ENCODE data around the gene MDFI. TPM values are rescaled to one million over a fixed set of nuclear protein-coding genes. Genes with fewer than 3 reads are reported as not detected.

MDFI gene
- total and polyA plus RNA-seq, 9 of the 15 experiments (the other 6 are each of a cell fraction or from before 2014, with no cell fraction given) = not detected

DNA sequence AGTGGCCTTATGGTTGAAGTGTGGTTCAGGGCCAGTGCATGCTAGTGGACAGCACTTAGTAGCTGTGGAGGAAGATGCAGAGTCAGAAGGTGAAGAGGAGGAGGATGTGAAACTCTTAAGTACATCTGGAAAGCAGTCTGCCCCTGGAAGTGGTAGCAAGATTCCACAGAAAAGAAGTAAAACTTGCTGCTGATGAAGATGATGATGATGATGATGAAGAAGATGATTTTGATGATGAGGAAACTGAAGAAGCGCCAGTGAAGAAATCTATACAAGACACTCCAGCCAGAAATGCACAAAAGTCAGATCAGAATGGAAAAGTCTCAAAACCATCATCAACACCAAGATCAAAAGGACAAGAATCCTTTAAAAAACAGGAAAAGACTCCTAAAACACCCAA lies 28.9 kb downstream of the MDFI start:
- TF ChIP-seq ZNF668 (CRISPR knock-in tag; IDR thresholded peaks at IDR 0.05) = no peak
- FAIRE-seq = no peak
- intact Hi-C loops (cut with micrococcal nuclease) (no loop called here), in situ Hi-C loops (cut with MboI) (no loop called here)
- H3K27me3 ChIP-seq (ENCODE audit: control insufficient read depth in 2 of 2, insufficient read depth in 2 of 2, low read length in 2 of 2) = peaks cover 15 to 31% of the 10 kb centered on the region in 2 experiments; a peak in 4 of 5 replicates
- no peaks in the 10 kb centered on the region for H4K20me1 ChIP-seq (replicated peaks; ENCODE audit: control insufficient read depth, insufficient read depth, low read length)
- DNase-seq (ENCODE audit: extremely low read depth in 1 of 4, low spot score in 3 of 4) = no peak
- H2AFZ ChIP-seq (ENCODE audit: low read depth, low read length) = no peak overlapping the region
- H3K4me1 ChIP-seq (replicated peaks in 1 of 2; ENCODE audit: control insufficient read depth in 2 of 2, insufficient read depth in 2 of 2, low read length in 2 of 2) = no peaks in the 10 kb centered on the region
- H3K9ac ChIP-seq (ENCODE audit: insufficient read depth in 1 of 2, low read depth in 2 of 2, low read length in 2 of 2) = no peak overlapping the region
- POLR2A ChIA-PET = no interaction called here
- no peaks in the 10 kb centered on the region for H3K79me2 ChIP-seq (ENCODE audit: control insufficient read depth, insufficient read depth, low read length)
- no peak overlapping the region for H3K4me3 ChIP-seq
- 0% methylated on average over 1 of the region's 1 CpG for WGBS (ENCODE audit: insufficient coverage, low coverage, missing lambda C conversion rate)
- no peaks in the 10 kb centered on the region for H3K9me3 ChIP-seq (replicated peaks; ENCODE audit: control insufficient read depth, insufficient read depth, low read depth, low read length)
- CTCF ChIA-PET (ENCODE audit: low intra/inter-chr PET ratio) = interaction anchor here (0.6 to 0.7 kb wide), 2 partner anchors 10 to 655 kb away, joined by 3 to 7 read pairs; no protein-coding TSS in a partner anchor
- no peaks in the 10 kb centered on the region for H3K9me1 ChIP-seq (ENCODE audit: control insufficient read depth, insufficient read depth, low read length)
- no TSS peak for BruUV-seq (replicated peaks)
- H3K4me2 ChIP-seq (ENCODE audit: insufficient read depth, low read length) = no peak overlapping the region
- no peaks in the 10 kb centered on the region for H3K36me3 ChIP-seq (ENCODE audit: control insufficient read depth, insufficient read depth, low read length)
- no peak overlapping the region for H3K27ac ChIP-seq (ENCODE audit: extremely low read depth, low read depth, low read length)
- ATAC-seq = no peak

DNA sequence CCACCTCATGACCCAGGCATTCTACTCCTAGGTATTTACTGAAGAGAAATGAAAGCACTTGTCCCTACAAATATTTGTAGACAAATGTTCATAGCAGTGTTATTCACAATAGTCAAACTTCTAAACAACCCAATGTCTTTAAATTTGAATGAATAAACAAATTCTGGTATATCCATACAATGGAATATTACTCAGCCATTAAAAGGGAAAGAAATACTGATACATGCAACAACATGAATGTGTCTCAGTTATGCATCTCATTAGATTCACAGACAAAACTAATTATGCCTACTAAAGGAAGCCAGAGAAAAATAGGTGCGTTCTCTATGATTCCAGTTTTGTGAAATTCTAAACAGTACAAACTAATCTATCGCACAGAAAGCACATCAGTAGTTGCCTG lies 30.7 kb downstream of the MDFI start:
- no peaks in the 10 kb centered on the region for H3K36me3 ChIP-seq (ENCODE audit: control insufficient read depth, insufficient read depth, low read length)
- peaks cover 23 to 37% of the 10 kb centered on the region in 2 experiments; a peak in 4 of 5 replicates for H3K27me3 ChIP-seq (ENCODE audit: control insufficient read depth in 2 of 2, insufficient read depth in 2 of 2, low read length in 2 of 2)
- in situ Hi-C loops (cut with MboI) (no loop called here), intact Hi-C loops (cut with micrococcal nuclease) (no loop called here)
- WGBS (ENCODE audit: insufficient coverage, low coverage, missing lambda C conversion rate) = 0% methylated on average over 2 of the region's 2 CpGs
- peak; percentile 37 for TF ChIP-seq ZNF146 (CRISPR knock-in tag; IDR thresholded peaks at IDR 0.05; ENCODE audit: unreplicated experiment)
- TF ChIP-seq, protein P1, sequence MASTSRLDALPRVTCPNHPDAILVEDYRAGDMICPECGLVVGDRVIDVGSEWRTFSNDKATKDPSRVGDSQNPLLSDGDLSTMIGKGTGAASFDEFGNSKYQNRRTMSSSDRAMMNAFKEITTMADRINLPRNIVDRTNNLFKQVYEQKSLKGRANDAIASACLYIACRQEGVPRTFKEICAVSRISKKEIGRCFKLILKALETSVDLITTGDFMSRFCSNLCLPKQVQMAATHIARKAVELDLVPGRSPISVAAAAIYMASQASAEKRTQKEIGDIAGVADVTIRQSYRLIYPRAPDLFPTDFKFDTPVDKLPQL (IDR thresholded peaks at IDR 0.05; ENCODE audit: extremely low read depth, insufficient read length) = no peak
- H4K20me1 ChIP-seq (replicated peaks; ENCODE audit: control insufficient read depth, insufficient read depth, low read length) = no peaks in the 10 kb centered on the region; the same call in 1 of the 2 replicates
- POLR2A ChIA-PET = interaction anchor here (0.7 kb wide), 1 partner anchor 30 kb away, joined by 3 read pairs; no protein-coding TSS in a partner anchor
- FAIRE-seq (no peak), ATAC-seq (no peak), DNase-seq (ENCODE audit: extremely low read depth in 1 of 4, low spot score in 3 of 4) (no peak)
- BruUV-seq (replicated peaks) = no TSS peak
- H3K4me3 ChIP-seq = no peak overlapping the region
- no peaks in the 10 kb centered on the region for H3K79me2 ChIP-seq (ENCODE audit: control insufficient read depth, insufficient read depth, low read length)
- no peak overlapping the region for H2AFZ ChIP-seq (ENCODE audit: low read depth, low read length)
- CTCF ChIA-PET (ENCODE audit: low intra/inter-chr PET ratio) = no interaction called here
- H3K9me1 ChIP-seq (ENCODE audit: control insufficient read depth, insufficient read depth, low read length) = no peaks in the 10 kb centered on the region
- no peak overlapping the region for H3K4me2 ChIP-seq (ENCODE audit: insufficient read depth, low read length)
- H3K4me1 ChIP-seq (replicated peaks in 1 of 2; ENCODE audit: control insufficient read depth in 2 of 2, insufficient read depth in 2 of 2, low read length in 2 of 2) = no peaks in the 10 kb centered on the region
- no peaks in the 10 kb centered on the region for H3K9me3 ChIP-seq (replicated peaks; ENCODE audit: control insufficient read depth, insufficient read depth, low read depth, low read length)
- no peak overlapping the region for H3K9ac ChIP-seq (ENCODE audit: insufficient read depth in 1 of 2, low read depth in 2 of 2, low read length in 2 of 2)
- no peak overlapping the region for H3K27ac ChIP-seq (ENCODE audit: extremely low read depth, low read depth, low read length)
